HEK293 (cell line): ENCODE data around the gene KCNMB2.
"Not testable (repeated sequence)": the region's sequence is repeated elsewhere in the genome, so short reads cannot be mapped to it uniquely, and the experiment has no call there.

Experiments used
- TRIM28 ChIP-seq: IDR thresholded peaks from 2 replicates; pipeline ENCODE4 v1.6.1; 2011; ENCODE audit warnings: low read length, control low read depth, borderline replicate concordance
- ZNF274 ChIP-seq, 2 experiments: fragments of 200-500 bp in 1 of 2; fragments of 450-650 bp in 1 of 2; sonication (Bioruptor generic) in 1 of 2; formaldehyde crosslinking in 1 of 2; IDR thresholded peaks; 2 replicates each; pipeline versions ENCODE4 v1.5.1 to v1.6.1; 2014 to 2016; ENCODE audit warnings: borderline replicate concordance in 1 of 2, inconsistent platforms in 1 of 2, low read length in 1 of 2, missing biosample characterization in 1 of 2, missing genetic modification characterization in 1 of 2
- ZNF311 ChIP-seq: fragments of 450-650 bp; formaldehyde crosslinking; IDR thresholded peaks from 2 replicates; pipeline ENCODE4 v1.5.1; 2017; ENCODE audit warnings: missing biosample characterization, missing genetic modification characterization, borderline replicate concordance
- ZNF521 ChIP-seq: fragments of 450-650 bp; formaldehyde crosslinking; IDR thresholded peaks from 2 replicates; pipeline ENCODE4 v1.5.1; 2017; ENCODE audit warnings: missing biosample characterization, mild to moderate bottlenecking, missing genetic modification characterization
- ZNF549 ChIP-seq: fragments of 450-650 bp; IDR thresholded peaks from 2 replicates; pipeline ENCODE4 v1.5.1; 2018; ENCODE audit warnings: missing biosample characterization, missing genetic modification characterization, mild to moderate bottlenecking, inconsistent platforms, moderate library complexity
- ZNF623 ChIP-seq: fragments of 450-650 bp; formaldehyde crosslinking; IDR thresholded peaks from 2 replicates; pipeline ENCODE4 v1.5.1; 2016; ENCODE audit warnings: missing biosample characterization, missing genetic modification characterization
- ZNF664 ChIP-seq: fragments of 450-650 bp; formaldehyde crosslinking; IDR thresholded peaks from 2 replicates; pipeline ENCODE4 v1.5.1; 2016; ENCODE audit warnings: missing biosample characterization, missing genetic modification characterization
- ZNF670 ChIP-seq: fragments of 450-650 bp; formaldehyde crosslinking; IDR thresholded peaks from 2 replicates; pipeline ENCODE4 v1.5.1; 2016; ENCODE audit warnings: missing biosample characterization, missing genetic modification characterization, low read depth
- ZSCAN16 ChIP-seq: fragments of 450-650 bp; formaldehyde crosslinking; IDR thresholded peaks from 2 replicates; pipeline ENCODE4 v1.5.1; 2016; ENCODE audit warnings: missing biosample characterization, missing genetic modification characterization
- TF ChIP-seq, protein P1 (sequence below): fragments of 450-650 bp; formaldehyde crosslinking; IDR thresholded peaks from 2 replicates; pipeline ENCODE4 v1.5.1; 2016; ENCODE audit warnings: missing biosample characterization, missing genetic modification characterization
- TF ChIP-seq, protein P2 (sequence below): fragments of 450-650 bp; formaldehyde crosslinking; IDR thresholded peaks from 2 replicates; pipeline ENCODE4 v1.5.1; 2016; ENCODE audit warnings: missing biosample characterization, missing genetic modification characterization
- TF ChIP-seq, protein P3 (sequence below): fragments of 450-650 bp; formaldehyde crosslinking; IDR thresholded peaks from 2 replicates; pipeline ENCODE4 v1.5.1; 2016; ENCODE audit warnings: missing biosample characterization, missing genetic modification characterization, low read depth

DNA sequence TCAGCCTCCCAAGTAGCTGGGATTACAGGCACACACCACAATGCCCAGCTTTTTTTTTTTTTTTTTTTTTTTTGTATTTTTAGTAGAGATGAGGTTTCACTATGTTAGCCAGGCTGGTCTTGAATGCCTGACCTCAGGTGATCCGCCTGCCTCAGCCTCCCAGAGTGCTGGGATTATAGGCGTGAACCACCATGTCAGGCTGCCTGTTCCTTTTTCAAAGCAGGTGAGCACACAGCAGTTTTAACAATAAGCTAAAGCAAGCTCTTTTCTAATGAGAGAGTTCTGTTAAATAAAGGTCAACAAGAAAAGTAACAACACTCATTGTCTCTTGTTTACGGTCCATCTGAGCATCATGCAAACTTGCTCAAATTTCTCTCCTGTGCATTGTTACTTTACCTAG, 13.2 kb downstream of the KCNMB2 start:
- TF ChIP-seq, protein P1, sequence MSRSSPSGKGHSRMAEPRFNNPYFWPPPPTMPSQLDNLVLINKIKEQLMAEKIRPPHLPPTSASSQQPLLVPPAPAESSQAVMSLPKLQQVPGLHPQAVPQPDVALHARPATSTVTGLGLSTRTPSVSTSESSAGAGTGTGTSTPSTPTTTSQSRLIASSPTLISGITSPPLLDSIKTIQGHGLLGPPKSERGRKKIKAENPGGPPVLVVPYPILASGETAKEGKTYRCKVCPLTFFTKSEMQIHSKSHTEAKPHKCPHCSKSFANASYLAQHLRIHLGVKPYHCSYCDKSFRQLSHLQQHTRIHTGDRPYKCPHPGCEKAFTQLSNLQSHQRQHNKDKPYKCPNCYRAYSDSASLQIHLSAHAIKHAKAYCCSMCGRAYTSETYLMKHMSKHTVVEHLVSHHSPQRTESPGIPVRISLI (tag by site-specific recombination) = not testable (repeated sequence)
- TF ChIP-seq ZNF521 (tag by site-specific recombination); ZNF670 (tag by site-specific recombination); ZNF623; ZSCAN16 (tag by site-specific recombination); ZNF664; TRIM28; ZNF549 (tag by site-specific recombination); ZNF274 (IDR thresholded peaks at IDR 0.05; ENCODE audit: low read length); ZNF274 (tag by site-specific recombination; IDR thresholded peaks at IDR 0.05; ENCODE audit: borderline replicate concordance); ZNF311 (tag by site-specific recombination): not testable (repeated sequence)
- TF ChIP-seq, protein P2, sequence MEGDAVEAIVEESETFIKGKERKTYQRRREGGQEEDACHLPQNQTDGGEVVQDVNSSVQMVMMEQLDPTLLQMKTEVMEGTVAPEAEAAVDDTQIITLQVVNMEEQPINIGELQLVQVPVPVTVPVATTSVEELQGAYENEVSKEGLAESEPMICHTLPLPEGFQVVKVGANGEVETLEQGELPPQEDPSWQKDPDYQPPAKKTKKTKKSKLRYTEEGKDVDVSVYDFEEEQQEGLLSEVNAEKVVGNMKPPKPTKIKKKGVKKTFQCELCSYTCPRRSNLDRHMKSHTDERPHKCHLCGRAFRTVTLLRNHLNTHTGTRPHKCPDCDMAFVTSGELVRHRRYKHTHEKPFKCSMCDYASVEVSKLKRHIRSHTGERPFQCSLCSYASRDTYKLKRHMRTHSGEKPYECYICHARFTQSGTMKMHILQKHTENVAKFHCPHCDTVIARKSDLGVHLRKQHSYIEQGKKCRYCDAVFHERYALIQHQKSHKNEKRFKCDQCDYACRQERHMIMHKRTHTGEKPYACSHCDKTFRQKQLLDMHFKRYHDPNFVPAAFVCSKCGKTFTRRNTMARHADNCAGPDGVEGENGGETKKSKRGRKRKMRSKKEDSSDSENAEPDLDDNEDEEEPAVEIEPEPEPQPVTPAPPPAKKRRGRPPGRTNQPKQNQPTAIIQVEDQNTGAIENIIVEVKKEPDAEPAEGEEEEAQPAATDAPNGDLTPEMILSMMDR (tag by site-specific recombination) = not testable (repeated sequence)
- TF ChIP-seq, protein P3, sequence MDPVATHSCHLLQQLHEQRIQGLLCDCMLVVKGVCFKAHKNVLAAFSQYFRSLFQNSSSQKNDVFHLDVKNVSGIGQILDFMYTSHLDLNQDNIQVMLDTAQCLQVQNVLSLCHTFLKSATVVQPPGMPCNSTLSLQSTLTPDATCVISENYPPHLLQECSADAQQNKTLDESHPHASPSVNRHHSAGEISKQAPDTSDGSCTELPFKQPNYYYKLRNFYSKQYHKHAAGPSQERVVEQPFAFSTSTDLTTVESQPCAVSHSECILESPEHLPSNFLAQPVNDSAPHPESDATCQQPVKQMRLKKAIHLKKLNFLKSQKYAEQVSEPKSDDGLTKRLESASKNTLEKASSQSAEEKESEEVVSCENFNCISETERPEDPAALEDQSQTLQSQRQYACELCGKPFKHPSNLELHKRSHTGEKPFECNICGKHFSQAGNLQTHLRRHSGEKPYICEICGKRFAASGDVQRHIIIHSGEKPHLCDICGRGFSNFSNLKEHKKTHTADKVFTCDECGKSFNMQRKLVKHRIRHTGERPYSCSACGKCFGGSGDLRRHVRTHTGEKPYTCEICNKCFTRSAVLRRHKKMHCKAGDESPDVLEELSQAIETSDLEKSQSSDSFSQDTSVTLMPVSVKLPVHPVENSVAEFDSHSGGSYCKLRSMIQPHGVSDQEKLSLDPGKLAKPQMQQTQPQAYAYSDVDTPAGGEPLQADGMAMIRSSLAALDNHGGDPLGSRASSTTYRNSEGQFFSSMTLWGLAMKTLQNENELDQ (tag by site-specific recombination) = not testable (repeated sequence)
